HK-2 (cell line): ENCODE results near the gene ASB17.
A peak's percentile ranks its signal among the peaks of the same experiment; 100 is the strongest.
"Not testable (repeated sequence)": the region's sequence is repeated elsewhere in the genome, so short reads cannot be mapped to it uniquely, and the experiment has no call there.

Source experiments
- DNase-seq: peaks from one replicate; pipeline ENCODE4 v3.0.0-alpha.2; 2018; ENCODE audit not compliant: unreplicated experiment

ASB17 gene, protein sequence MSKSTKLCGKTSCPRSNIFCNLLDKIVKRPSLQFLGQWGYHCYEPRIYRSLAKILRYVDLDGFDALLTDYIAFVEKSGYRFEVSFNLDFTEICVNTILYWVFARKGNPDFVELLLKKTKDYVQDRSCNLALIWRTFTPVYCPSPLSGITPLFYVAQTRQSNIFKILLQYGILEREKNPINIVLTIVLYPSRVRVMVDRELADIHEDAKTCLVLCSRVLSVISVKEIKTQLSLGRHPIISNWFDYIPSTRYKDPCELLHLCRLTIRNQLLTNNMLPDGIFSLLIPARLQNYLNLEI

GRCh38 chr1:75932304-75932703 is at the start of gene ASB17:
Gene ASB17 (minus strand): TSS chr1:75932404. CDS start chr1:75932291, 113 bp downstream.
- no peak for DNase-seq

- DNase-seq: no peak
Observed at GRCh38 chr1:75980972-75981897, 49.0 kb upstream of the ASB17 start.

DNA sequence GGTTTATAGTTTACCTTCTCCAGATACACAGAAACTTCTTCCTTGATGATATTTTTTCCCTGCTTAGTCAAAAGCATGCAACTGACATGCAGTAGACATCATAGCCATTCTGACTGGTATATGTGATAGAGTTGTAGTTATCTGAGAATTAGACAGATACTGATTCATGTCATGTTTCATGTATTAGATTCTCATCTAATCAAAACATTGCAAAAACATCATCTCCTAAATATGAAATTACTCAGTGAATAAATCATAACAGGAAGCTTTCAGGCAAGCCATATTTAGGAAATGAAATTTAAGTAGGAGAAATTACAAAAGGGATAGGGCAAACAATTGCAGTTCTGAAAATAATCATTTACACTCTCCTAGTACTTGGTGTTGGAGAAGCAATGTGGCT is 38.4 kb upstream of the ASB17 start:
- no peak for DNase-seq

DNA sequence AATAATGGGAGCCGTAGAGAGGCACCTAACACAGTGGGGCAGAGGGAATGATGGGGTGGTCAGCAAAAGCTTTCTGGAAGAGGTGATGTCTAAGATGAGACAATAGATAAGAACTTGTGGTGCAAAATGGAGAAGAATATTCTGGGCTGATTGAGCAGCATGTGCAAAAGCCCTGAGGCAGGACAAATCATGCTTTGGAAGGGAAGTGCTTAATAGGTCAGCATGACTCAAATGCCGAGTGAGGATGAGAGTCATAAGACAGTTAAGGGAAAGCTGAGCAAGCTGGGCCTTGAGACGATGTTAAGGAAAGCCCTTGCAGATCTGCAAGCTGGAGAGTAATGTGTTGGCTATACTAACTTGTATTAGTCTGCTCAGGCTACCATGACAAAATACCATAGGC is 37.3 kb upstream of the ASB17 start:
- DNase-seq: no peak

GRCh38 chr1:75967719-75968118 is 35.5 kb upstream of the ASB17 start:
- DNase-seq: no peak

DNA sequence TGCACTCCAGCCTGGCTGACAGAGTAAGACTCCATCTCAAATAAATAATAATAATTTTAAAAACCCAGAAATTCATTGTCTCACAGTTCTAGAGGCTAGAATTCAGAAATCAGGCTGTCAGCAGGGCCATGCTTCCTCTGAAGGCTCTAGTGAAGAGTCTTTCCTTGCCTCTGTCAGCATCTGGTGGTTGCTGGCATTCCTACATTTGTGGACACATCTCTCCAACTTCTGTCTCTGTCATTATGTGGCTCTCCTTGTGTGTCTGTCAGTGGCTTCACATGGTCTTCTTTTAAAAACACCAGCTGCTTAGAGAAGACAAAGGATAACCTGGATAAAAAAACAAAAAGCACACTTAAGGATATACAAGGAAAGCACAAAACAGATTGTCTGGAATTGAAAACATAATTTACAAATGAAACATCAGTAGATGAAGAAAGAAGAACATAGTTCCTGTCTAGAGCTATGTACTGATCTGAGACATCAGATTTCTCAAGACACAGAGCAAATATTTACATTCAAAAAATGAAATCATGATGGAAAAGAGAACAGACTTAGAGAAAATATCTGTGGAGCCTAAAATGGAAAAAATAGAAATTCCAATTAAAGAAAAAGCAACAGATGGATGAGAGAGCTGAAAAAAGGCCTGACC is 32.7 kb upstream of the ASB17 start:
- DNase-seq: no peak

DNA sequence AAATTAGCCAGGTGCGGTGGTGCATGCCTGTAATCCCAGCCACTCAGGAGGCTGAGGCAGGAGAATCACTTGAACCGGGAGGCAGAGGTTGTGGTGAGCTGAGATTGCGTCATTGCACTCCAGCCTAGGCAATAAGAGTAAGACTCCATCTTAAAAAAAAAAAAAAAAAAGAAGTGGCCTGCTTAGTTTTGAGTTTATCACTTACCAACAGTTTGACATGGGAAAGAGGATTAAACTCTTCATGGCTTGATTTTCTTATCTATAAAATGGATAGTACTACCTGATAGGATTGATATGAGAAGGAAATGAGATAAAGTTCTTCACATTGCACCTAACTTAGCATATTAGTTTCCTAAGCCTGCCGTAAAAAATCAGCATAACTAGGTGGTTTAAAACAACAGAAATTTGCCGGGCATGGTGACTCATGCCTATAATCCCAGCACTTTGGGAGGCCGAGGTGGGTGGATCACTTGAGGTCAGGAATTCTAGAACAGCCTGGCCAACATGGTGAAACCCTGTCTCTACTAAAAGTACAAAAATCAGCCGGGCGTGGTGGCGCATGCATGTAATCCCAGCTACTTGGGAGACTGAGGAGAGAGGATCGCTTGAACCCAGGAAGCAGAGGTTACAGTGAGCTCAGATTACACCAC is 32.0 kb upstream of the ASB17 start:
- peak; percentile 42 for DNase-seq

GRCh38 chr1:75954586-75954985 is 22.4 kb upstream of the ASB17 start:
- no peak for DNase-seq

DNA sequence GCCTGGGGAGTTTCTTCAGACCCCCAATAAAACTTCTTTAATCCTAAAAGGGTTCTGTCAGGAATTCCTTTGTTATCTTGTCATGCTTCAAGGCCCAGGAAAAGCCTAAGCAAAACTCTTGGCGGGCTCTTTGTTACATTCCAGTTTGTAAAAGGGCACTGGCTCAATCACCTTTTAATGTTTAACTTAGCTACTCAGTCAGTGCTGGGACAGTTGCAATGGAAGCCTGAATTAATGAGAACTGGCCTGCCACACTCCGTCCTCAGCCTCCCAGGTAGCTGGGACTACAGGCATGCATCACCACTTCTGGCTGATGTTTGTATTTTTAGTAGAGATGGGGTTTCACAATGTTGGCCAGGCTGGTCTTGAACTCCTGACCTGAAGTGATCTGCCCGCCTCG is 21.3 kb upstream of the ASB17 start:
- DNase-seq: peak; percentile 55

GRCh38 chr1:75952016-75952415 is 19.8 kb upstream of the ASB17 start:
- DNase-seq: no peak

DNA sequence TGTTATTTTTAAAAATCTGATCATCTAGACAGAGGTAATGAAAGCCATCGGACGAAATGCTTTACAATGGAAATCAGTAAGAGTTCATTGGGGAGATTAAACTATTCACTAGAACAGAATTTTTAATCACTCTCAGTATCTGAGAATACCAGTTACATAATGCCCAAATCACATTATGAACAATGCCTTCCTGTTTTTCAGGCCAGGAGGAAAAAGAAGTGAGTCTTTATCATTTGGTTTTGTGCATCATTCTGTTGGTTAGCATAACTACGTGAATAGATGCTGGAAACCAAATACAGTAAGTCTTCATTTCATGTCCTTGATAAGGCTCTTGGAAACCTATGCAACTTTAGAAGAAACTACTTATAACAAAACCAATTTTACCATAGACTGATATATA is 18.0 kb upstream of the ASB17 start:
- DNase-seq: no peak

DNA sequence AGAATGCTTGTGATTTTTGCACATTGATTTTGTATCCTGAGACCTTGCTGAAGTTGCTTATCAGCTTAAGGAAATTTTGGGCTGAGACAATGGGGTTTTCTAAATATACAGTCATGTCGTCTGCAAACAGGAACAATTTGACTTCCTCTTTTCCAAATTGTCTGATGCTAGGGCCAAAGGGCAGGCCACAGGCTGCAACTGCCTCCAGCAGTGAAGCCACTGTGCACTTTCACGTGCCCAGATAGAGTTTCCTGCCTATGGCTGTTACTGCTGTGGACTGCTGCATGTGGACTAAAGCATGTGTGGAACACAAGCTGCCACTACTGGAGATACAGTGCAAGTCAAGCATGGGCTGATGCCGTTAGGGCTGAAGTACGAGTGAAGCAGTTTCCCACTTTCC is 10.8 kb upstream of the ASB17 start:
- not testable (repeated sequence) for DNase-seq

DNA sequence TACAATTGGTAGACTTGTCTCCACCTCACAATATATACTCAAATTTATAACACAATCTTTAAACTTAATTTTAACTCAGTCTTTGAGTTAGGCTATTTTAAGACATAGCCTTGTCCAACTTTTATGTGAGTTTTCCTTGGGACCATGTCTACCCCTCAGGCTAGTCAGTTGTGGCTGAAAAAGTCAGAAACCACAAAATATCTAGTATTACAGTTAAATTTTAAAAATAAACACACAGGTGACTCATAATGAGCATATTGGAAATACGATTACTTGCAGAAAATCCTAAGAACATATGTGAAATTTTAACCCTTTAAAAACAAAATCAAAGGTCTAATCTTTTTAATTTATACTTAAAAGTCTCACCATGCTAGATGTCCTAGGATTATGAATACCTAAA is 4.8 kb upstream of the ASB17 start:
- no peak for DNase-seq

DNA sequence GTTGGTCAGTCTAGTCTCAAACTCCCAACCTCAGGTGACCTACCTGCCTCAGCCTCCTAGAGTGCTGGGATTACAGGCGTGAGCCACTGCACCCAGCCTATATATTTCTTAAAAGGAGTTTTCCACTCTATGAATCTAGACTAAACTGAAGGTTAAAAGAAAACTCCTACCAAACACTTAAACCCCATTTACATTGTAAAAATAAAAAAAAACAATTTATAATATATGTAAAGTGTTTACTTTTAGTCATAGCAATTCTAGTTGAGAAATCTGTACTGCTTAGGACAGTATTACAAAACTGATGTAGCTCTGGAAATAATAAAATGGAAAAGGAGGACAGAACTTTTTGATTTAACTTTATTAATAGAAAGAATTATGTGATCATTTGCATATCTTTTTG is 9.5 kb downstream of the ASB17 start:
- DNase-seq: no peak

GRCh38 chr1:75916834-75917233 is 15.4 kb downstream of the ASB17 start:
- no peak for DNase-seq

- peak; percentile 22 for DNase-seq
Observed at GRCh38 chr1:75908717-75909152, 23.5 kb downstream of the ASB17 start.

DNA sequence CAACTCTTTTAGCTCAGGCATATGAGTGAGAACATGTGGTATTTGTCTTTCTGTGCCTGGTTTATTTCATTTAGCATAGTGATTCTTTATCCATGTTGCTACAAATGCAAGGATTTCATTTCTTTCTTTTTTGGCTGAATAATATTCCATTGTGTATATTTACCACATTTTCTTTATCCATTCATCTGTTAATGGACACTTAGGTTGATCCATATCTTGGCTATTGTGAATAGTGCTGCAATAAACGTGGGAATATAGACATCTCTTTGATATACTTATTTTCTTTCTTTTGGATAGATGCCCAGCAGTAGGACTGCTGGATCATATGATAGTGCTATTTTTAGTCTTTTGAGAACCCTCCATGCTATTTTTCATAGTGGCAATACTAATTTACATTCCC is 30.8 kb downstream of the ASB17 start:
- no peak for DNase-seq

DNA sequence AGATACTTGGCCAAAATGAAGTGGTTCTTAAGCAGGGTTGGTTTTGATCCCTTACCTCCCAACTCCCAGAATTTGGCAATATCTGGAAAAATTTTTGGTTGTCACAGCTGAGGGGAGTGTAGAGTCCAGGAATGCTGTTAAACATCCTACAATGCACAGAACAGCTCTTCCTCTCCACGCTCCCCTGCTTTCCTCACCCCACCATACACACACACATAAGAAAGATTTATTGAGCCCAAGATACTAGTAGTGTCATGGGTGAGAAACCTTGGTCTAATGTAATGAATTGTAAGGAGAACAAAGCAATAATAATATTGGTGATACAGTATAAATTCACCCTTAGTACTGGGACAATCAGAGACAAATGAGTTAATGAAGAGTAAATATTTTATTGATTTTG is 47.8 kb downstream of the ASB17 start:
- DNase-seq: no peak

DNA sequence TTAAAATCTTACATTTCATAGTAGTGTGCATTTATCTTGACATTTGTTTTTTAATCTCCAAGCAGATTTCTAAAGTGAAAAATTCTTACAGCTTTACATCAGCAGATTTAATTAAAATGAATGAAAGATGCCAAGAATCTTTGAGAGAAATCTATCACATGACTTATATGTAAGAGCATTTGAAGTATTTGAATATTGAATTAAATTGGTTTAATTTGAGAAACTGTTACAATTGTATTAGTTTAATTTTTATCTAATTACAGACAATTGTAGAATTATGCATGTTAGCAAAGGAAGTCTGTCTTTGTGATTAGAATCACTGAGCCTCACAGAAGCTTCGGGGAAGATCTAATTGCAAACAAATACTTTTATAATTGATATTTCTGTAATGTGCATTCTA is 52.2 kb downstream of the ASB17 start:
- no peak for DNase-seq

- DNase-seq: no peak
Observed at GRCh38 chr1:75870951-75871350, 61.3 kb downstream of the ASB17 start.
